ENCODE data around the gene TIMM23.
A peak's percentile ranks its signal among the peaks of the same experiment; 100 is the strongest.
"Not testable (repeated sequence)": the region's sequence is repeated elsewhere in the genome, so short reads cannot be mapped to it uniquely, and the experiment has no call there.

TIMM23 gene

GRCh38 chr10:45972106-45972812 lies at the start of gene TIMM23:
TIMM23 (plus strand) TSS chr10:45972489; CDS start chr10:45972625, 136 bp downstream.
- peak; percentile 53 for DNase-seq (ENCODE audit: low spot score)
- in situ Hi-C loops (cut with MboI; ENCODE audit: low pct_unique_long_range_greater_than_20kb, low sequenced_read_pairs, unreplicated experiment) = not testable (repeated sequence)

GRCh38 chr10:45926790-45927189 lies 45.5 kb upstream of the TIMM23 start:
- DNase-seq (ENCODE audit: low spot score); in situ Hi-C loops (cut with MboI; ENCODE audit: low pct_unique_long_range_greater_than_20kb, low sequenced_read_pairs, unreplicated experiment): not testable (repeated sequence)

GRCh38 chr10:45931305-45931704 lies 41.0 kb upstream of the TIMM23 start:
- in situ Hi-C loops (cut with MboI; ENCODE audit: low pct_unique_long_range_greater_than_20kb, low sequenced_read_pairs, unreplicated experiment); DNase-seq (ENCODE audit: low spot score): not testable (repeated sequence)

- in situ Hi-C loops (cut with MboI; ENCODE audit: low pct_unique_long_range_greater_than_20kb, low sequenced_read_pairs, unreplicated experiment); DNase-seq (ENCODE audit: low spot score): not testable (repeated sequence)
Measured at GRCh38 chr10:45934788-45935187, 37.5 kb upstream of the TIMM23 start.

- in situ Hi-C loops (cut with MboI; ENCODE audit: low pct_unique_long_range_greater_than_20kb, low sequenced_read_pairs, unreplicated experiment); DNase-seq (ENCODE audit: low spot score): not testable (repeated sequence)
Measured at GRCh38 chr10:45939176-45939697, 33.1 kb upstream of the TIMM23 start.

GRCh38 chr10:45941196-45941595 lies 31.1 kb upstream of the TIMM23 start:
- DNase-seq (ENCODE audit: low spot score); in situ Hi-C loops (cut with MboI; ENCODE audit: low pct_unique_long_range_greater_than_20kb, low sequenced_read_pairs, unreplicated experiment): not testable (repeated sequence)

- DNase-seq (ENCODE audit: low spot score); in situ Hi-C loops (cut with MboI; ENCODE audit: low pct_unique_long_range_greater_than_20kb, low sequenced_read_pairs, unreplicated experiment): not testable (repeated sequence)
Measured at GRCh38 chr10:45945476-45945875, 26.8 kb upstream of the TIMM23 start.

- DNase-seq (ENCODE audit: low spot score); in situ Hi-C loops (cut with MboI; ENCODE audit: low pct_unique_long_range_greater_than_20kb, low sequenced_read_pairs, unreplicated experiment): not testable (repeated sequence)
Measured at GRCh38 chr10:45947363-45947762, 24.9 kb upstream of the TIMM23 start.

- DNase-seq (ENCODE audit: low spot score); in situ Hi-C loops (cut with MboI; ENCODE audit: low pct_unique_long_range_greater_than_20kb, low sequenced_read_pairs, unreplicated experiment): not testable (repeated sequence)
Measured at GRCh38 chr10:45948801-45949200, 23.5 kb upstream of the TIMM23 start.

GRCh38 chr10:45954367-45954766 lies 17.9 kb upstream of the TIMM23 start:
- in situ Hi-C loops (cut with MboI; ENCODE audit: low pct_unique_long_range_greater_than_20kb, low sequenced_read_pairs, unreplicated experiment) = not testable (repeated sequence)

GRCh38 chr10:45956634-45957033 lies 15.7 kb upstream of the TIMM23 start:
- in situ Hi-C loops (cut with MboI; ENCODE audit: low pct_unique_long_range_greater_than_20kb, low sequenced_read_pairs, unreplicated experiment); DNase-seq (ENCODE audit: low spot score): not testable (repeated sequence)

More at GRCh38 chr10:45954367-45954766, 17.9 kb upstream of the TIMM23 start:
- DNase-seq (ENCODE audit: low spot score) = not testable (repeated sequence)

GRCh38 chr10:45957928-45958327 lies 14.4 kb upstream of the TIMM23 start:
- DNase-seq (ENCODE audit: low spot score); in situ Hi-C loops (cut with MboI; ENCODE audit: low pct_unique_long_range_greater_than_20kb, low sequenced_read_pairs, unreplicated experiment): not testable (repeated sequence)

GRCh38 chr10:45962686-45963452 lies 9.4 kb upstream of the TIMM23 start:
- DNase-seq (ENCODE audit: low spot score); in situ Hi-C loops (cut with MboI; ENCODE audit: low pct_unique_long_range_greater_than_20kb, low sequenced_read_pairs, unreplicated experiment): not testable (repeated sequence)

- in situ Hi-C loops (cut with MboI; ENCODE audit: low pct_unique_long_range_greater_than_20kb, low sequenced_read_pairs, unreplicated experiment); DNase-seq (ENCODE audit: low spot score): not testable (repeated sequence)
Measured at GRCh38 chr10:45971019-45971418, 1.3 kb upstream of the TIMM23 start.

- DNase-seq (ENCODE audit: low spot score); in situ Hi-C loops (cut with MboI; ENCODE audit: low pct_unique_long_range_greater_than_20kb, low sequenced_read_pairs, unreplicated experiment): not testable (repeated sequence)
Measured at GRCh38 chr10:45971742-45972105, 565 bp upstream of the TIMM23 start.

GRCh38 chr10:45972813-45973169 lies 502 bp downstream of the TIMM23 start:
- in situ Hi-C loops (cut with MboI; ENCODE audit: low pct_unique_long_range_greater_than_20kb, low sequenced_read_pairs, unreplicated experiment); DNase-seq (ENCODE audit: low spot score): not testable (repeated sequence)

GRCh38 chr10:45974041-45974440 lies 1.8 kb downstream of the TIMM23 start:
- DNase-seq (ENCODE audit: low spot score); in situ Hi-C loops (cut with MboI; ENCODE audit: low pct_unique_long_range_greater_than_20kb, low sequenced_read_pairs, unreplicated experiment): not testable (repeated sequence)

GRCh38 chr10:45978554-45978953 lies 6.3 kb downstream of the TIMM23 start:
- DNase-seq (ENCODE audit: low spot score); in situ Hi-C loops (cut with MboI; ENCODE audit: low pct_unique_long_range_greater_than_20kb, low sequenced_read_pairs, unreplicated experiment): not testable (repeated sequence)
